Psoas muscle (tissue), 8 donors: ENCODE measurements around the gene LAMB3. TPM values are rescaled to one million over a fixed set of nuclear protein-coding genes. Genes with fewer than 3 reads are reported as not detected.

Experiments used
- ATAC-seq, 4 donors: fragments of 200-7000 bp; cut with Tn5 transposase; one replicate each; pipeline ENCODE4 v1.9.1; 2020; ENCODE audit warnings: moderate library complexity in 3 of 4, mild to moderate bottlenecking in 2 of 4
- DNase-seq, 2 donors: peaks; one replicate each; pipeline ENCODE4 v3.0.0-alpha.2; 2020
- H3K27ac ChIP-seq: fragments of 200-600 bp; one replicate; pipeline ENCODE4 v1.8.0; 2022
- H3K27me3 ChIP-seq, 3 donors: fragments of 200-600 bp in 1 of 3; one replicate each; pipeline versions ENCODE4 v1.6.1 to v1.8.0; 2013 to 2022; ENCODE audit warnings: low read length in 2 of 3, mild to moderate bottlenecking in 2 of 3, moderate library complexity in 1 of 3; ENCODE audit not compliant: insufficient read depth in 3 of 3
- H3K36me3 ChIP-seq, 2 donors: fragments of 200-600 bp in 1 of 2; one replicate each; pipeline versions ENCODE4 v1.6.1 to v1.8.0; 2013 to 2022; ENCODE audit warnings: low read depth in 1 of 2, mild to moderate bottlenecking in 1 of 2, moderate library complexity in 1 of 2; ENCODE audit not compliant: insufficient read depth in 1 of 2
- H3K4me1 ChIP-seq: fragments of 200-600 bp; one replicate; pipeline ENCODE4 v1.8.0; 2022
- H3K4me3 ChIP-seq: fragments of 200-600 bp; one replicate; pipeline ENCODE4 v1.8.0; 2022; ENCODE audit warnings: mild to moderate bottlenecking
- H3K9me3 ChIP-seq: fragments of 200-600 bp; one replicate; pipeline ENCODE4 v1.8.0; 2022
- CTCF ChIP-seq: fragments of 200-600 bp; IDR thresholded peaks from one replicate; pipeline ENCODE4 v1.8.0; 2022; ENCODE audit warnings: antibody characterized with exemption
- WGBS, 3 donors: extraction: QIAGEN DNeasy Blood & Tissue Kit; methylation state at CpG; one replicate each; pipeline versions ENCODE4 v1.1.6 to v1.1.7; 2013; 5-methylcytosine and 5-hydroxymethylcytosine counted together
- intact Hi-C, 2 donors: fragments of 100-400 bp; cut with DNase I; formaldehyde crosslinking; loops; one replicate each; pipeline versions ENCODE4 v1.11.0 to v1.14.2; 2022
- polyA plus RNA-seq, 3 donors: library from polyadenylated mRNA; stranded (reverse); fragments of 200-250 nt; gene quantifications; one replicate each; pipeline ENCODE4 v1.2.3, GENCODE V29; 2013
- total RNA-seq, 4 donors: library from RNA; stranded (reverse); fragmentation: NEBNext Ultra II Directional in 2 of 4; extraction: Animal tissue kit (Norgen Biotek cat#: 25700) in 2 of 4; gene quantifications; one replicate each; pipeline versions ENCODE4 v1.2.1 to v1.2.4, GENCODE V29; 2021 to 2023
- donor health status: healthy with polysubstance abuse.
- donor health status: DM: no; HTN: no; CAD: no; lungs with moderate emphysema.
- donor health status: Bipolar disorder and iron deficiency.
- donor health status: healthy.
- donor health status: DM: yes; HTN: yes; CAD: no.
- donor health status: DM: no; HTN: no; CAD: no.
- donor health status: DM: no; HTN: no; CAD: no.
- donor health status: DM: yes; HTN: yes; CAD: no.

The LAMB3 gene
- total and polyA plus RNA-seq, 7 donors, result 0.88 to 2.7 (median 2.0) TPM

GRCh38 chr1:209642816-209643215, 9.4 kb downstream of the LAMB3 start:
- Histone ChIP-seq H3K36me3 (no peaks in the 10 kb centered on the region), H3K9me3 (no peaks in the 10 kb centered on the region), H3K27ac (peak overlapping the region; percentile 95), H3K4me3 (no peak overlapping the region), H3K27me3 (no peaks in the 10 kb centered on the region), H3K4me1 (peaks cover 60% of the 10 kb centered on the region)
- intact Hi-C loops, result loop anchor here in 1 of 2 donors (5.0 kb wide), 1 partner anchor 34 kb away; the partner anchor contains the start of gene G0S2
- TF ChIP-seq CTCF, result no peak
- 17 to 20% (median 20%) methylated on average over 3 of the region's 3 CpGs for WGBS, 3 donors
- DNase-seq (no peak), ATAC-seq (peak; percentile 45 to 64 (median 56))

GRCh38 chr1:209641832-209642172, 10.4 kb downstream of the LAMB3 start:
- no peaks in the 10 kb centered on the region for H3K36me3 ChIP-seq
- TF ChIP-seq CTCF, result no peak
- H3K9me3 ChIP-seq, result no peaks in the 10 kb centered on the region
- peaks cover 51% of the 10 kb centered on the region for H3K4me1 ChIP-seq
- DNase-seq (peak; percentile 85 to 92), ATAC-seq (peak; percentile 90 to 94 (median 92))
- intact Hi-C loops, result loop anchor here in 1 of 2 donors (5.0 kb wide), 1 partner anchor 35 kb away; the partner anchor contains the start of gene G0S2
- H3K4me3 ChIP-seq, result peak overlapping the region; percentile 27
- H3K27ac ChIP-seq, result peak overlapping the region; percentile 95
- no peaks in the 10 kb centered on the region for H3K27me3 ChIP-seq
- WGBS, 3 donors, result 8 to 10% (median 8%) methylated on average over 5 of the region's 5 CpGs

- H3K27me3 ChIP-seq, result no peaks in the 10 kb centered on the region
- WGBS, 3 donors, result 78 to 86% (median 81%) methylated on average over 5 of the region's 5 CpGs
- DNase-seq, result no peak
- H3K36me3 ChIP-seq, result no peaks in the 10 kb centered on the region
- peaks cover 17% of the 10 kb centered on the region for H3K4me1 ChIP-seq
- no peaks in the 10 kb centered on the region for H3K9me3 ChIP-seq
- H3K27ac ChIP-seq, result no peak overlapping the region
- H3K4me3 ChIP-seq, result no peak overlapping the region
- no peak for TF ChIP-seq CTCF
- intact Hi-C loops, result loop anchor here in 1 of 2 donors (5.0 kb wide), 1 partner anchor 41 kb away; the partner anchor contains the start of gene G0S2
- ATAC-seq, result no peak
These were observed 16.4 kb downstream of the LAMB3 start for GRCh38 chr1:209635850-209636249.

- no peak overlapping the region for H3K4me3 ChIP-seq
- WGBS, 3 donors, result 89 to 93% (median 89%) methylated on average over 20 of the region's 20 CpGs
- intact Hi-C loops, result loop anchor here in 1 of 2 donors (5.0 kb wide), 1 partner anchor 53 kb away; no protein-coding TSS in a partner anchor
- H3K9me3 ChIP-seq, result no peaks in the 10 kb centered on the region
- peaks cover 19% of the 10 kb centered on the region for H3K4me1 ChIP-seq
- H3K36me3 ChIP-seq, result no peaks in the 10 kb centered on the region
- ATAC-seq (no peak), DNase-seq (no peak)
- H3K27ac ChIP-seq, result no peak overlapping the region
- H3K27me3 ChIP-seq, result no peaks in the 10 kb centered on the region
- TF ChIP-seq CTCF, result no peak
These were observed 18.1 kb downstream of the LAMB3 start for GRCh38 chr1:209634005-209634737.
